Measurements from ENCODE around the gene TAGLN3.
A peak's percentile ranks its signal among the peaks of the same experiment; 100 is the strongest.

Gene TAGLN3

DNA sequence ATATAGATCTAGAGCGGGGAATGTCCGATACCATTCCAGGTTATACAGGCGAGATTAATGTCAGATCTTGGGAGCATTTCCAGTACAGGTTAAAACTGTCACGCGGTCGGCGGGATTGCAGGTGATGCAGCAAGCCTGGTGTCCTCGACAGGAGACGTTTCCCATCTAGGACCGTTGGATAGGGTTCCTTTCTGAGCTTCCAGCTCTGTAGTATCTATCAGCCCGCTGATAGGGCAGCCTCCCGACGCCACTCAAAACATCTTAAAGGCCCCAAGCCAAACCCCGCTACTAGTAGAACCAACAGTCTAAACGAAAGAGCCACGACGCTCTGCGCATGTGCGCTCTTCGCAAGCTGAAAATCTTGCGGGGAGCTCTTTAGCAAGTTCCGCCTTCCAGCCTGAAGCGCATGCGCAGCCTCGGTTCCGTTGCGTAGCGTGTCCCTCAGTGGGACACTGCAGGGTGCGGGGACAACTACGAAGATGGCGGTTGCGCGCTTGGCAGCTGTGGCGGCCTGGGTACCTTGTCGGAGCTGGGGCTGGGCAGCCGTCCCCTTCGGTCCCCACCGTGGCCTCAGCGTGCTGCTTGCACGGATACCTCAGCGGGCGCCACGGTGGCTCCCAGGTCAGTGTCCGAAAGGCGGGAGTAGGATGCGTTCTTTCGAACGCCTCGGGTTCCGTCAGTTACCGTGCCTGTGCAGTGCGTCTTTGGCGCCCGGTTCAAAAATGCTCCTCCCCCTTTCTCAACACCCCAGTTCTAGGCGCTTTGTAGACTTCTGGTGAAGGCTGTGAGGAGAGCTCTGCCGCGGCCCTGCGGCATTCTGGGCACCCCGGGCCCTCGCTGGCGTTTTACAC is 19.9 kb upstream of the TAGLN3 start, which contains the start of gene ABHD10:
TSS of gene ABHD10 (plus strand) at position 444 of the 851 bp plus-strand sequence. CDS start at position 480, 36 bp downstream.
- DNase-seq (ENCODE audit: low spot score), result peak; percentile 98

DNA sequence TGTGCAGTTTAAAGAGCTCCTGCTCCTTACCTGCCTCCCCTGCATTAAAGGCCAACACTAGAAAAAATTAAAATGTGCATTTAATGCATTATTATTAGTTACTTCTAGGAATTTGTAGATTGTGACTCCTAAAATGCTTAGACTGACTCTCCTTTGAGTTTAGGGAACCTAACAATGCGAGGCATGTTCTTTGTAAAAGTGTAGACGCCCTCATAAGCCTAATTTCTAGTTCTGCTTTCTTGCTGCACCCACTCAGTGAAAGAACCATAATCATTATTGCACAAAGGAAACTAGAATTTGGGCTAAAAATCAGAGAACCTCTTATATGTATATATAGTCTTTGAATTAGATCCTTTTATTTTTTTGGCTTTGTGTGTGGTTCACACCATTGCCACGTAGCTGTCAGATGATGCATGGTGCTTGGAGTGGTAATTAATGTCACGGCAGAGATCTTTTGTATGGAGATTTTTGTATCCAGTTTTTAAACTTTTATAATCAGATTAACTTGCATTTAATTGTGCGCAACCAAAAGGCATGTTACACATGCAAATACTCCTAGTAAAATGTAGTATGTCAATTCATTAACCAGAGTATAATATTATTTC is 19.2 kb upstream of the TAGLN3 start:
- DNase-seq (ENCODE audit: low spot score), result no peak

DNA sequence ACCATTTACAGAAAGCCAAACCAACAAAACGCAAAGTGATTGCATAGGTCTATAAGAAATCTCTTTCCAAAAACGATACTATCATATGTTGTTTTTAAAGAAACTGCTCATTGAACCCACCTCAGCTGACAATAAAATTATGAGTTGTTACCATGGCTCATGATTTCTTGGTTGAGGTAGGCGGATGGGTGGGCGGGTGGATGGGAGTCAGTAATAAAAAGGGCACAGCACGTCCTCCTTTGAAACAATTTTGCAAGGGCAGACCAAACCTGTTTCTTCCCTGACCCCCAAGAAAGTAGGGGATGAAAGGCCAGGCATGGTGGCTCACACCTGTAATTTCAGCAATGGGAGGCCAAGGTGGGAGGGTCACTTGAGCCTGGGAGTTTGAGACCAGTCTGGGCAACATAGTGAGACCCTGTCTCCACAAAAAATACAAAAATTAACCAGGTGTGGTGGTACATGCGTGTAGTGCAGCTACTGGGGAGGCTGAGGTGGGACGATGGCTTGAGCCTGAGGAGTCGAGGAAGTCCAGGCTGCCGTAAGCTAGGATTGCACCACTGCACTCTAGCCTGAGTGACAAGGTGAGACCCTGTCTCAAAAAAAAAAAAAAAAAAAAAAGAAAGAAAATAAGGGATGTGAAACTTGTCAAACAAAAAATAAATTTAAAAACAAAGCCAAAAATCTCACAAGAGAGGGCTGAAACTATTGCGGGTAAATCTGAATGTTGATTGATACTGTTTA is 17.8 kb upstream of the TAGLN3 start:
- no peak for DNase-seq (ENCODE audit: low spot score)

DNA sequence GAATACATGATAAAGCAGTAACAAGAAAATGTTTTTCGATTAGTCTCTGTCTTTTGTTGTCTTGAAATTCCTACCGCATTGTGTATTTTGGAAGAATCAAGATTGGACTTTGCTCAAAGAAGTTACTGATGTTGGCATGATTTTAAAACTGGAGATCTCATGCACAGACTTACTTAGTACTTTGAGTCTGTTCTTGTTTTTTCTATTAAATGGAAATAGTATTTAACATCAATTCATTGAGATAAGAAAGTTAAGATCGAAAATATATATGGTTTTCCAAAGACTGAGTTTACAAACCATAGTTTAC is 17.3 kb upstream of the TAGLN3 start:
- no peak for DNase-seq (ENCODE audit: low spot score)

DNA sequence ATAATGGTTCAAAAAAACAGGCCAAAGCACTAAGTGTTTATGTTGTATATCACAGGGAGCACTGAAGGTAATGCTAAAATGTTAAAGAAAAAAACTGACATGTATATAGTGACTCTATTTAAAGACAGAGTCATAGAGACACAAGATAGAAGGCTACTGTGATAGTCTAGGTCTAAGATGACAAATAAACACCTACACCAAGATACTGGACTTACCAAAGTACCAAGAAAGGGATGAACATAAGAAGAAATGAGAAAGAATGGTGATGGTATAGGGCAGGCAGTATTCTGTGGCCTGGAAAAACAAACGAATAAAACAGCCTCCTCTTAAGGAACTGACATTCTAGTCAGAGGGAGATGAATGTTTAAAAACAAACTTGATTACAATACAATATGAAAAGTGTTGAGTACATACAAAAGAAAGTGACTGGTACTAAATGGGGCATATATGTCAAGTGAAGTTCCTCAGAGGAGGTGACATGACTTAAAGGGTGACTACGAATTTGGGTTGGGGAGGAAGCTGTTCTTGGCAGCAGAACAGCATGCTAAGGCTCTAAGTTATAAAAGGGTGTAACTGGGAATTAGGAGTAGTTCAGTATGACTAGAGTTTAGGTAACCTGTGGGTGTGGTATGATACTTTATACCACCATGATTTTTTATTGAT is 14.0 kb upstream of the TAGLN3 start:
- no peak for DNase-seq (ENCODE audit: low spot score)

DNA sequence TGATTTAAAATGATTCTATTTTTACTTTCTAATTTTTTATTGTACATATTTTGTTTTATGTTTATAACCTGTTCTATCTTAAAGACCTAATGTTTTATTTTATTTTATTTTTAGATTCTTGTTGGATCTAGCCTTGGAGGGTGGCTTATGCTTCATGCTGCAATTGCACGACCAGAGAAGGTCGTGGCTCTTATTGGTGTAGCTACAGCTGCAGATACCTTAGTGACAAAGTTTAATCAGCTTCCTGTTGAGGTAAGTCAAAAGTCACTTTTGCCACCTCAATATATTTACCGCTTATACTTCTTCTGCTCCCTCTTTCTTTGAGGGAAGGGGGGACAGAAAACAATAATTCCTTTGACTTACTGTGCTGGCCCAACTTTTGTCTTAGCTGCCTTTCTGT is 11.9 kb upstream of the TAGLN3 start:
- DNase-seq (ENCODE audit: low spot score), result no peak

DNA sequence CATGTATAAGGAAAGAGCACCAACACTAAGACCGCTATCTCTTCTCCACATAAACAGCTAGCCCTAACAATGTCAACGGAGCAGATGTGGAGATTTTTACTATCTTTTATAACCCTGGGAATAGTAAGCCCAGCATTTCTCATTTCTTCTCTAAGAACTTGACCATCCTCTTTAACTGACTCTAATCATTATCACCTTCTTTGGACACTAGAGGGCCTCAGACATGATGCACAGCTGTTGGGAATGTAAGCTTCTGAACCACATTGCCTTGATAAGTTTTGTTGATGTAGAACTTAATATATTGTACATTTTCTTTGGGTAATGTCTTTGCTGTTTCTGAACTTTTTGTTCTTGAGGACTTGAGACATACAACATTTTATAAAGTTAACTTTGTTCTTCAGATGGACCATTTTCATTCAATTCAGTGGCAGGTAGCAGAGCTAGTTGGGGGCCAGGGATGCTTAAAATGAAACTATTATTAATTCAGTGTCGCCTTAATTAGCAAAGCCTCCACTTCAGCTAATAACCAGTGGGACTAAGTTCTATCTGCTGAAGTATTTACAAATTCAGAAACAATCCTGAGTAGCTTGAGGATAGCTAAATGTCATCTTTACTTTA is 9.6 kb upstream of the TAGLN3 start:
- DNase-seq (ENCODE audit: low spot score), result peak; percentile 61

DNA sequence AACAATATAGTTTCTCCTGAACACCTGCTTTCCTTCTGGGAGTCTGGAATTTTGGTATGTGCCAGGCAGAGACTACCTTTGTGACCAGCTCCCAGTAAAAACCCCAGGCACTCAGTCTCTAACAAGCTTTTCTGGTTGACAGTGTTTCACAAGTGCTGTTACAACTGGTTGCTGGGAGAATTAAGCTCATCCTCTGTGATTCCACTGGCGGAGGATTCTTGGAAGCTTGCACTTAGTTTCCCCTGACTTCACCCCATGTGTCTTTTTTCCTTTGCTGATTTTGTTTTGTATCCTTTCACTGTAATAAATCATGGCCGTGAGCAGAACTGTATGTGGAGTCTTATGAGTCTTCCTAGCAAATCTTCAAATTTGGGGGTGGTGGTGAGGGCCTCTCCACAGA is 5.7 kb upstream of the TAGLN3 start:
- DNase-seq (ENCODE audit: low spot score), result no peak

DNA sequence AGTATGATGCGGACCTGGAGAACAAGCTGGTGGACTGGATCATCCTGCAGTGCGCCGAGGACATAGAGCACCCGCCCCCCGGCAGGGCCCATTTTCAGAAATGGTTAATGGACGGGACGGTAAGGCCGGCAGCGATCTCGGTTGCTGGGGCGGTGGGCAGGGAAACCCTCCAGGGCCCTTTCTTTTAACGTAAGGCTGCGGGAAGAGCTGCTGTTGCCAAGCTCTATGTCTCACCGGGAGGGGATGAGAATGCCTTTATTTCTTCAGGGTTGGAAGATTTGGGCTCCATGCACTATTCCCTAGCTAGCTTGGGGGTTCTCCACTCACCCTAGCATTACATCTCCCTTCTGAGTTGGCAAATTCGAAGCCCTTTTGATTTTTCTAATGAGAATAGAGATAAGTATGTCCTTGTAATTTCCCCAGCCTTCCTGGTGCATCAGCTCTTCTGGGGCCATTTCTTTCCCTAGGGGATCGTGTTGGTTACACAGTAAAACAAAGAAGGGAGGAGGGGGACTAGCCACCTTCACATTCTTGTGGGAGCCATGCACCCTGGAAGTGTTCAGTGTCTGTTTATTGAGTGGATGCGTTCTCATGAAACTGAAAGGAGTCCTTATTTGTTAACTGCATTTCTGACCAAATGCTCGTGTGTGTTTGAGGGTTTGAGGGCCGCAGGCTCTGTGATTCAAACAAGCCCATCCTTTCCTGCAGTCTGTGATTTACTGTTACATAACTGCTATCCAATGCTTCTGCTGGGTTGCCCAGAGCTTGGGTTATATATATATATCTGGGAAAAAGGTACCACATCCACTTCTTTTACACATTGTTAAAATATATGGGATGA is 982 bp downstream of the TAGLN3 start:
- no peak for DNase-seq (ENCODE audit: low spot score)

DNA sequence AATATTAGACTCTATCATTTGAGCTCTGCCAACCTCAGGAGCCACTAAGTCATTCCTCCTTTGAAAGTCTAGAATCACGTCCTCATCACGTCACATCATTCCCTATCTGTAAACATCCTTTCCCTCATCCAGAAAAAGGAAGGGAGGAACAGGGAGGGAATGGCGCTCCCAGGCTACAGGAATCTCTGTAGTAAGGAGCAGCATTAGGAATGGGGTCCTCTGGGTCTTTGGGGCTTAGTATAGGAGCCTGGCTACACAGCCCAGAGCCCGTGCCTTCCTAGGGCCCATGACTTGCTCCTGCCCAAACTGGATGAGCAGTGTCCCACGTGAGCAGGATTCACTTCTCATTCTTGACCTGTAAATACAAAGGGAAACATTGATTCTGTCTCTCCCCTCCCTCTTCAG is 1.6 kb downstream of the TAGLN3 start:
- DNase-seq (ENCODE audit: low spot score), result no peak

DNA sequence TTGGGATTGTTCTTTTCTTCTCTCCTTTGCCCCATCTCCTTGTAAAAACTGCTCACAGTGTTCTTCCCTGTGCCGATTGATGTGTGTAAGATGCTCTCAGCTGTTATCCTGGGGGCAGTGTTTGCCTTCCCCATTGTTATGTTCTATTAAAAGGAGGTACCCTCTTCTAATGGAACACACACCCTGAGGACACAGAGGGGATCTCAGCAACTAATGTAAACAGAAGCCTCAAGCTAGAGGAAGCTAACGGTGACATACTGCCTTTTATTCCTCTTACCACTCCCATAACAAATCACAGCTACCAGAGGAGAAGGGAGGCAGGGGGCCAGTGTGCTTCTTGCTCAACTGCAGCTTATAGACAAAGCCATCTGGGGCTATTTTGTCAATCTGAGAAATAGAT is 2.2 kb downstream of the TAGLN3 start:
- no peak for DNase-seq (ENCODE audit: low spot score)

DNA sequence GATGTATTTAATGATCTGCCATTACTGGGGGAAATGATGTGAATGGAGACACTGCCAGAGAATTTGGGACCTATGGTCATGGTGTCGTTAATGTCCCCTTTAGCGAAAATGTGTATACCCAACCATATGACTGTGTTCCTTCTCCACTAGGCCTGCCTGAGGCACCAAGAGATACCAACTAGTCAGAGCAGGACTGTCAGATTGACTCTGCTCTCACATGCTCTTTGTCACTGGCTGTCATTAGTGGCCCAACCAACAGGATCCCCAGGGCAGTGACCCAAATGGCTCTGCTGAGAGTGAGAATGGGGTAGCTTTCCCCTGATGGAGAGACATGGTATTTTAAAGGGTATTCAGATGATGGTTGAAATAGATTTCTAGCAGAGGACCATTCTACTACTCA is 2.8 kb downstream of the TAGLN3 start:
- no peak for DNase-seq (ENCODE audit: low spot score)

DNA sequence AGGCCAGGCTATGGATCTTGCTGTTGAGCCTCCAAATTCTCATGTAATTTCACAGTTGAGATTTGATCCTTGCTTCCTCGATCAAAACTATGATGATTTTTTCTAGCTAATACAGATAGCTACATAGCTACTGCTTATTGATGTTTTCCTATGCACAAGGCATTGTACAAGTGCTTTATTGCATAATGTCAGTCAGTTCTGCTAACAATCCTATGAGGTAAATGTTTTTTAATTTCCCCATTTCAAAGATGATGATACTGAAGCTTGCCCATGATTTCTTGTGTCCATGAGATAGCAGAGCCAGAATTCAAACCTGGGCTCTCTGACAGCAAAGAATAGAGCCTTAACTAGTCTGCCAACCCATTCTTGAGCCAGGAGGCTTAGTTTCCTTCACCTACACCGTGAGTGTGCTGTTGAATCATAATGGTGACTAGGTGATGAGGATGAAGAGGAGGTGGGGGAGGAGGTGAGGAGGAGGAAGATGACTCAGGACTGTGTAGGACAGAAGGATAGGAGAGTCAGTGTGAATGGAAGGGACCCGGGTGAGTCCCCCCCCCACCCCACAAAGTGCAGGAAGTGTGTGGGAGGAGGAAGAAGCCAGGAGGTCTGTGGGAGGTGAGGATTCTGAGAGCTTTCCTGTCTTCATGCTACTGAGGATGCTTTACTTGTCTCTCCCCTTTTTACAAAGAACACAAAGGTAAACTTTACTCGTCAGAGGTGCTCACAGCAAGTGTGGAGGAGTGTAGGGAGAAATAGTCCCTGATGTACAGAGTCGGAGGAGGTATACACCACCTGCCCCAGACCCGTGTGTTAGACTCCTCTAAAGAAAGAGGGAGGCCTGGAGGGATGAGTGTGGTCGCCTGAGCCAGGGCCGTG is 3.6 kb downstream of the TAGLN3 start:
- DNase-seq (ENCODE audit: low spot score), result peak; percentile 19

DNA sequence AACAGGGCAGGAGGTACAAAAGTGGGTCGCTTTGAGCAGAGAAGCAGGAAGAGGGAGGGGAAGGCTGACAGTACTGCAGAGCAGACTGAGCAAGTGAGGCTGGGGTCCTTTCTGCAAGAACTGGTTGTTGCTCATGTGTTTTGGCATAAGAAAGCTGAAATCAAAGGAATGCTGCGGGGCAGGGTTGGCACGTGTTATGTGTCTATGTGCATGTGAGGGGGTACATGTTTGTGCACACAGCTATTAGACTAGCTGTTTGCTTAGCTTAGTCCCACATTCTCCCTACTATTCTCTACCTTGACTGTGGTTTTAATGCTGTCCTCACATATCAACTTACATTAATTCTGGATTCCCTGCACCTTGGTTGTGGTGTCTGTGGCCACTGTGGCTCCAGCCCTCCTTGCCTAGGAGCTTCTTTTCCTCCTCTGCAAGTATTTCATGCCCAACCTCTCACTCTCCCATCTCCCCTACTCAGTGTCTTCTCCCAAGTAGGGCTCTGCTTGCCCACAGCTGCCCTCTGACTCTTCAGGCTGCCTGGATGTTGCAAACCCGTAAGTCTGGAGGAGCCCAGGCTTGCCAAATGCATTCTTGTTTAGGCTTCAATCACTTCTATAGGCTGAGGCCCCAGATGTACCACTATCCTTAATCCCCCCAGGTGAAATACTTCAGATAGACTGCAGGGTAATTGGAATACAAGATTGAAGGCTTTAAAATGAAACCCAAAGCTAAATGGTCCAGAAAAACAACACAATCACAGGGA is 4.8 kb downstream of the TAGLN3 start:
- no peak for DNase-seq (ENCODE audit: low spot score)

DNA sequence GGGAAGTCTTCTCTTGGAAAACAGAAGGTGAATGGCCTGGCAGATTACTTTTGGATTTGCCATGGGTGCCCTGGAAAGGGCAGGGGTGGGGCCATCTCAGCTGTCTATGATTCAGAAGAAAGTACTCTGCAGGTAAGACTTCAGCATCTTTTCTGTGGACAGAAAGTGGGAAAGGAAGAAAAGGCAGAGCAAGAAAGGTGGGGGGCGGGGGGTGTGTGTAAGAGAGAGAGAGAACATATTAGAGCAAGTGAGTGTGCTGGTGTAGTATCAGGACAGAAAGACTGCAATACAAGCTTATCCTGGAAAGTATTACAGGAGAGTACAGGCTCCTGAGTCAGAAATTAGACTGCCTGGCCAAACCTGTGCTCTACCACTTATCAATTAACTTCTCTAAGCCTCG is 5.5 kb downstream of the TAGLN3 start:
- no peak for DNase-seq (ENCODE audit: low spot score)

DNA sequence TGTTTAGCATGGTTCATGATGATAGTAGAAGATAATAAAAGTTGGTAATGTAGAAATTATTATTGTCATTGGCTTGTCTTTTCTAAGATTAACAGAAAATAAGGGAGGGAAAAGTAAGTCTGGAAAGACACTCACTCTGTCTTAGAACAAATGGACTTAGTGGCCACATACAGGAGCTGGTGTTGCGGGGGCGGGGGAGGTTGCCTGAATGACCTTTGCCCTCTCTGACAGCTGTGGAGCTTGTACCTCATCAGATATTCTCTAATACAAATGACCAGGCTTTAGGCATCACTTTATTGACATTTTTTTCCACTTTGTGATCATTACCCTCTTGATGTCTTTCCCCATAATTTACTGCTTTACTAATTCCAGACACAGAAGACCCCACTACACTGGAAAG is 5.9 kb downstream of the TAGLN3 start:
- DNase-seq (ENCODE audit: low spot score), result no peak

DNA sequence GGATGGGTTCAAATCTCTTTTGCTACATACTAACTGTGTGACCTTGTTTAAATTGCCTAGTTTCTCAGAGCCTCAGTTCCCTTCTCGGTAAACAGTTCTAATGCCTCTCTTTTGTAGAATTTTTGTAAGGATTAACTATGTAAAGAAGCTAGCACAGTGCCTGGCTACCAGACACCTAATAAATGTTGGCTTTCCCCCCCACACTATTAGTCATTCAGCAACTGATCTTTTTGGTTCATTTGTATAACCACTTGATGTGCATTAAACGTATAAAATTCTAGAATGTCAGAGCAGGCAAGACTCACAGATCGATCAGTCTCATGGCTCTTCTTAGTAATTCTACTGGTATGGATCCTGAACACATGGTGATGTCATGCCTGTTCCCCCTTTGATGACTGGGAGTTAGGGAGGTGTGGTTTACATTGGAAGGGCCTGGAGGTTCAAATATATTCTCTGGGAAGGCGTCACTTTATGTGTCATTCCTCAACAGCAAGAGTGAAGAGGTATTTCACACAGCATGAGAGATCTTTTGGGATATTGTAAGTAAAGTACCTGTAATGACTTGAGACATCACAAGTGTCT is 6.5 kb downstream of the TAGLN3 start:
- no peak for DNase-seq (ENCODE audit: low spot score)

DNA sequence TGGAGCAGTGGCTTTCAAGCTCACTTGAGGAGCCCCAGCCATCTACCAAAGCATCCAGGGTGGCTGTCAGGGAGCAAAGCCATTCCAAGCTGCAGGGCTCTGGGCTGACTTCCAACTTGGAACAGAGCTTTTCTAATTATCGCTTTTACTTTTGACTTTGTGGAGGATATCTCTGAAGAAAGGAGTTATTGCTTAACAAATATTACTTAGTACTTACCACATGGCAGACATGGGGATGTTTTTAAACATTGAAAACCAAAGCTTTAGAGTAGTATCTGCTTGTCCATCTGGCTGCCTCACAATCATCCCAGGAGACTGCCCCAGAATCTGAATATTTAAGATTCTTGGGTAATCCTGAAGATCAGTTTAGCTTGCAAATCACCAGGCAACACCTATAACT is 8.9 kb downstream of the TAGLN3 start:
- no peak for DNase-seq (ENCODE audit: low spot score)

DNA sequence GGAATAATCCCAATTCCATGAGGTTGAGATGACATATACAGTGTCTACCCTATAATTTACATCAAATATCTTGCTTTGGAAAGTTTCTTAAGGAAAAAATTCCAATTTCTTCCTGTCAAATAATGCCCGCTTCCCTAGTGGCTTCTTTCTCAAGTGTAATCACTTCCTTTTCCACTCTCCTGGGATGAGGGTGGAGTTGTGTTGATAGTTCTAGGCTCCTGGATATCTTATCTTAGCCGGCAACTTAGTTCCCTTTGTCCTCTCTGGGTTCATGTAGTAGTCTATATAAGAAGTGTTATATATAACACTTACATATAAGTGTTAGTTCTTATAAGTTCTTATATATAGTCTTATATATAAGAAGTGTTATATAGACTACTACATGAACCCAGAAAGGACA is 10.9 kb downstream of the TAGLN3 start:
- DNase-seq (ENCODE audit: low spot score), result no peak

Data from LoVo (cell line).